ENCODE results near the gene SPO11.

SPO11 gene

GRCh38 chr20:57383447-57384347, 54.1 kb downstream of the SPO11 start:
- Histone ChIP-seq H3K27me3 (replicated peaks; ENCODE audit: control insufficient read depth, insufficient read depth, low read length) (no peaks in the 10 kb centered on the region), H3K4me3 (replicated peaks; ENCODE audit: low read depth, low read length) (no peak overlapping the region), H3K36me3 (ENCODE audit: control insufficient read depth, insufficient read depth, low read length) (peaks cover 8% of the 10 kb centered on the region)
- no peak for TF ChIP-seq CTCF (IDR thresholded peaks at IDR 0.05; ENCODE audit: insufficient read depth, low read length, poor library complexity, severe bottlenecking)
- DNase-seq (ENCODE audit: extremely low read depth, insufficient read length) = no peak

GRCh38 chr20:57384486-57384885, 54.9 kb downstream of the SPO11 start:
- no peaks in the 10 kb centered on the region for H3K27me3 ChIP-seq (replicated peaks; ENCODE audit: control insufficient read depth, insufficient read depth, low read length)
- no peak for DNase-seq (ENCODE audit: extremely low read depth, insufficient read length)
- H3K36me3 ChIP-seq (ENCODE audit: control insufficient read depth, insufficient read depth, low read length) = peaks cover 8% of the 10 kb centered on the region
- TF ChIP-seq CTCF (IDR thresholded peaks at IDR 0.05; ENCODE audit: insufficient read depth, low read length, poor library complexity, severe bottlenecking) = no peak
- H3K4me3 ChIP-seq (replicated peaks; ENCODE audit: low read depth, low read length) = no peak overlapping the region

GRCh38 chr20:57384953-57385761, 55.6 kb downstream of the SPO11 start:
- no peak for TF ChIP-seq CTCF (IDR thresholded peaks at IDR 0.05; ENCODE audit: insufficient read depth, low read length, poor library complexity, severe bottlenecking)
- H3K27me3 ChIP-seq (replicated peaks; ENCODE audit: control insufficient read depth, insufficient read depth, low read length) = no peaks in the 10 kb centered on the region

GRCh38 chr20:57385940-57386339, 56.3 kb downstream of the SPO11 start:
- Histone ChIP-seq H3K4me3 (replicated peaks; ENCODE audit: low read depth, low read length) (no peak overlapping the region), H3K27me3 (replicated peaks; ENCODE audit: control insufficient read depth, insufficient read depth, low read length) (no peaks in the 10 kb centered on the region), H3K36me3 (ENCODE audit: control insufficient read depth, insufficient read depth, low read length) (peaks cover 8% of the 10 kb centered on the region)
- DNase-seq (ENCODE audit: extremely low read depth, insufficient read length) = no peak
- TF ChIP-seq CTCF (IDR thresholded peaks at IDR 0.05; ENCODE audit: insufficient read depth, low read length, poor library complexity, severe bottlenecking) = no peak

More at GRCh38 chr20:57384953-57385761, 55.6 kb downstream of the SPO11 start:
- H3K36me3 ChIP-seq (ENCODE audit: control insufficient read depth, insufficient read depth, low read length) = peaks cover 8% of the 10 kb centered on the region
- no peak overlapping the region for H3K4me3 ChIP-seq (replicated peaks; ENCODE audit: low read depth, low read length)
- no peak for DNase-seq (ENCODE audit: extremely low read depth, insufficient read length)

GRCh38 chr20:57386762-57387161, 57.2 kb downstream of the SPO11 start:
- no peak for DNase-seq (ENCODE audit: extremely low read depth, insufficient read length)
- Histone ChIP-seq H3K4me3 (replicated peaks; ENCODE audit: low read depth, low read length) (no peak overlapping the region), H3K36me3 (ENCODE audit: control insufficient read depth, insufficient read depth, low read length) (peaks cover 8% of the 10 kb centered on the region), H3K27me3 (replicated peaks; ENCODE audit: control insufficient read depth, insufficient read depth, low read length) (no peaks in the 10 kb centered on the region)
- TF ChIP-seq CTCF (IDR thresholded peaks at IDR 0.05; ENCODE audit: insufficient read depth, low read length, poor library complexity, severe bottlenecking) = no peak
